NCI-H748 (cell line): ENCODE measurements around the gene CLASP1.
"Not testable (repeated sequence)": the region's sequence is repeated elsewhere in the genome, so short reads cannot be mapped to it uniquely, and the experiment has no call there.

Experiments
- DNase-seq: peaks from one replicate; lab custom pipeline; 2025; ENCODE audit not compliant: unreplicated experiment; lab: John Stamatoyannopoulos, UW

The CLASP1 gene

DNA sequence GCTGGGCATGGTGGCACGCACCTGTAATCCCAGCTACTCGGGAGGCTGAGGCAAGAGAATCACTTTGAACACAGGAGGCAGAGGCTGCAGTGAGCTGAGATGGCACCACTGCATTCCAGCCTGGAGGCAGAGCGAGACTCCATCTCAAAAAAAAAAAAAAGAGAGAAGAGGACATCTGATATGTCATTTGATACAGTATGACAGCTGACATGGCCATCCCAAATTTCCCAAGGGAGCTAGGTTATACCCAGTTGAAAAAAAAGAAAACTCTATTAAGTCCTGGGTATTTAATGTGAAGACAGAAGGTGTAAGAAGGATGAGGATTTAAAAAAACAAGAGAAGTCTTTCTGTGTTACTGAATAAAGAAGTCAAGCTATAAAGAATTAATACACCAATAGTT, 23.3 kb downstream of the CLASP1 start:
- DNase-seq: no peak

- DNase-seq: no peak
Measured at GRCh38 chr2:121617042-121617599, 32.1 kb downstream of the CLASP1 start.

GRCh38 chr2:121613774-121614173, 35.5 kb downstream of the CLASP1 start:
- no peak for DNase-seq

GRCh38 chr2:121613152-121613551, 36.1 kb downstream of the CLASP1 start:
- no peak for DNase-seq

DNA sequence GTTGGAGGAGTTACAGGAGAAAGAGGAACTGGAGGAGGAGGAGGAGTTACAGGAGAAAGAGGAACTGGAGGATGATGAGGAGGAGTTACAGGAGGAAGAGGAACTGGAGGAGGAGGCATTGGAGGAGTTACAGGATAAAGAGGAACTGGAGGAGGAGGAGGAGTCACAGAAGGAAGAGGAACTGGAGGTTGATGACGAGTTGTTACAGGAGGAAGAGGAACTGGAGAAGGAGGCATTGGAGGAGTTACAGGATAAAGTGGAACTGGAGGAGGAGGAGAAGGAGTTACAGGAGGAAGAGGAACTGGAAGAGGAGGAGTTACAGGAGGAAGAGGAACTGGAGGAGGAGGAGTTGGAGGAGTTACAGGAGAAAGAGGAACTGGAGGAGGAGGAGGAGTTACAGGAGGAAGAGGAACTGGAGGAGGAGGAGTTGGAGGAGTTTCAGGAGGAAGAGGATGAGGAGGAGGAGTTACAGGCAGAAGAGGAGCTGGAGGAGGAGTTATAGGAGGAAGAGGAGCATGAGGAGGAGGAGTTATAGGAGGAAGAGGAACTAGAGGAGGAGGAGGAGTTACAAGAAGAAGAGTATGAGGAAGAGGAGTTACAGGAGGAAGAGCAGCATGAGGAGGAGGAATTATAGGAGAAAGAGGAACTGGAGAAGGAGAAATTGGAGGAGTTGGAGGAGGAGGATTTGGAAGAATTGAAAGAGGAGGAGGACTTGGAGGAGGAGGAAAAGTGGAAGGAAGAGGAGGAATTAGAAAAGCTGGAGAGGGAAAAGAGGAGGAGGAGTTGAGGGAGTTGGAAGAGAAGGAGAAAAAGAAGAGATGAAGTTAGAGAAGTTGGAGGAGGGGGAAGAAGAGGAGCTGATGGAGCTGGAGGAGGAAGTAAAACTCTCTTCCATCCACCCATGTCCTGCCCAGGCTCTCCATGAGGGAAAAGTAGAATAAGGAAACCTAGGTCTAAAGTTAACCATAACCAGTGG, 37.2 kb downstream of the CLASP1 start:
- no peak for DNase-seq

GRCh38 chr2:121611048-121611649, 38.1 kb downstream of the CLASP1 start:
- not testable (repeated sequence) for DNase-seq

DNA sequence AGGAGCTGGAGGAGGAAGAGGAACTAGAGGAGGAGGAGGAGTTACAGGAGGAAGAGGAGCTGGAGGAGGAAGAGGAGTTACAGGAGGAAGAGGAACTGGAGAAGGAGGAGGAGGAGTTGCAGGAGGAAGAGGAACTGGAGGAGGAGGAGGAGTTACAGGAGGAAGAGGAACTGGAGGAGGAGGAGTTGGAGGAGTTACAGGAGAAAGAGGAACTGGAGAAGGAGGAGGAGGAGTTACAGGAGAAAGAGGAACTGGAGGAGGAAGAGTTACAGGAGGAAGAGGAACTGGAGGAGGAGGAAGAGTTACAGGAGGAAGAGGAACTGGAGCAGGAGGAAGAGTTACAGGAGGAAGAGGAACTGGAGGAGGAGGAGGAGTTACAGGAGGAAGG, 38.8 kb downstream of the CLASP1 start:
- DNase-seq: not testable (repeated sequence)

DNA sequence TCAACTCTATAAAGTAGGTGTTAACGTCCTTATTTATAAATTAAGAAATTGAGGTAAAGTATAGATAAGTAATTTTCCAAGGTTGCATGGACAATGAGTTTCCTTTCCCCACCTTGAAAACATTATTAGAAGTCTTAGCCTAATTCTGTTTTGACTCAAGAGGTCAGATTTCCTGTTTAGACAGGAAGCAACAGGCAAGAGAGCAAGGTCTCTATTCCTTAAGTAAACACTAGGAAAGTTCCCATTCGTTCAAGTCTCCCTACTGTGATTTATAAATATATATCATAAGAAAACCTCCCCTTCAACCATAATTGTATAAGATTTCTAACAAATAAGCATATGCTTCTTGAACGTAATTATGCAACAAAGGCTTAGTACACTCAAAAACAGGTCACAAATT, 40.3 kb downstream of the CLASP1 start:
- DNase-seq: no peak

GRCh38 chr2:121608367-121608766, 40.9 kb downstream of the CLASP1 start:
- DNase-seq: no peak

GRCh38 chr2:121605820-121606733, 43.2 kb downstream of the CLASP1 start:
- no peak for DNase-seq

GRCh38 chr2:121603185-121603584, 46.1 kb downstream of the CLASP1 start:
- no peak for DNase-seq

DNA sequence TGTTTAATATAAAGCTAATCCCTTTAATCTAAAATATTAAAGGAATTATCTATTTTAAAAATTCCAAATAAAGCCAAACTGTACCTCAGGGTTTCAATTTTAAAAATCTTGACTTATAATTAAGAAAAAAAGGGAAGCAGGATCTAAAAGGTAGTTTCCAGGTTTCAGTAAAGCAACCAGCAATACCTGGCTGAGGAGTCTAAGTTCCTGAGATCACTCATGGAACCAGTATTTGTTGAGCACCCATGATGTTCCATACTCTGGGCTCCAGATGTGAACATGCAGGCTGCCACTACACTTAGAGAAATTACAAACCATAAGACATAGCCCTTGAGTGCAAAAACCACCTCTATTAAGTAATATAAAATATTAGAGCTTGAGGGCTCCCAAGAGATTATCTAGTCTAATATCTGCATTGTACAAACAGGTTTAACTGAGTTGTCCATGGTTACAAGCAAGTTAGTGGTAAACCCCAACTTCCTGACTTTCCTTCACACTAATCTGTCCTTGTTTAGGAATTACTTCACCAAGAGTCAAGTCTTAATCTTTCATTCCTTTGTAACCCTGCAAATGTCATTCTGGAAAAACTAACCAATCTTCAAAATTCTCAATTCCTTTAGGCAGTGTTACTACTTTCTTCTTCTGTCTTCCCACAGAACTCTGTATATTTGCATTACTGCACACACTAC, 49.2 kb downstream of the CLASP1 start:
- no peak for DNase-seq

DNA sequence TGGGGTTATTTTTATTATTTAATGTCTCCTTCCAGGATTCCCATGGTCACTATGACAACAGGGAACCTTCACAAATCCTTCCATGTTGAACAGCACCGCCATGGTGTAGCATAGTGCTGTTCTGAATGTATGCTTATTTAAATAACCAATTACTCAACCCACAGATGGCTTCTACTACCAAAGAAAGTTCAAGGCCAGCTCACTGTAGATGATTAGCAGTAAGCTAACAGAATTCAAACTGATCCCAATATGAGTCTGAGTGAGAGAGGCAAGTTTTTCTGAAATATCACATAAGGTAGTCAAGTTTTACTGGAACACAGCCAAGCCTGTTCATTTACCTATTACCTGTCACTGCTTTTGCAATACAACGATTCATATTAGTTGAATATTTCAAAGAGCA, 51.2 kb downstream of the CLASP1 start:
- DNase-seq: no peak

DNA sequence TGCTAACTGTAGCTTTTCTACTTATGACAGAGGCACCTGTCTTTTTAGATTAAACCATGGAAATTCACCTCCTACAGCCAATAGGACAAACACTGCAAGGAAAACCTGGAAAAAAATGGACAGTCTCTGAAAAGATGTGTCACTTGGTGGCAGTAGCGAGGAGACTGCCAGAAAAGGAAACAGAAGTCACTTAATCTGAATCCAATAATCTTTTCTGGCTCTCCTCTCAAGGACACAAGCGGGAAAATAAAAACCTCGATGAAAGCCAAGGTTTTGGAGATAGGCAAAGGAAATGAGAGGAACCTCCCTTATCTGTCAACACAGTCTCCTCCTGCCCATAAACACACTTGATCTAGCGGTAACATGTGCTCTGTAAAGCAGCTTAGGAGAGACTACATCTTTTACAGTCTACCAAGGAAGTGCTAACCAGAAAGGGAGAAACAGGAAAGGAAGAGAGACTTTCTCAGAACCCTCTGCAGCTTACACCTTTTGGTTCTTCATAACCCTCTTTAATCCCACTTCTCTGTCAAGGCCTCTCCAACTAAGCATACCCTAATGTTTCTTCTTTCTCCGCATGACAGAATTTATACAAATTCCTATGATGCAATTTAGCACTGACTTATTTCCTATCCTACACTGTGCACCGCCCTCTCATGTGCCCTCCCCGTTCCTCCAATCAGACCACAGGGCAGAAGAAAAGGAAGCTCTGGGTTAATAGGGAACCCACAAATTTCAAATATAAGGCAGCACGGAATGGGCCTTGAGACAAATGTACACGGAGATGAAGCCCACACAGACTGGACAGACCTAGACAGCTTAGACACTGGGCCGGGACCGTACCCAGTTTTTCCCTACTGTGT, 52.8 kb downstream of the CLASP1 start:
- DNase-seq: peak; percentile 15

GRCh38 chr2:121595012-121595891, 54.0 kb downstream of the CLASP1 start:
- DNase-seq: no peak

DNA sequence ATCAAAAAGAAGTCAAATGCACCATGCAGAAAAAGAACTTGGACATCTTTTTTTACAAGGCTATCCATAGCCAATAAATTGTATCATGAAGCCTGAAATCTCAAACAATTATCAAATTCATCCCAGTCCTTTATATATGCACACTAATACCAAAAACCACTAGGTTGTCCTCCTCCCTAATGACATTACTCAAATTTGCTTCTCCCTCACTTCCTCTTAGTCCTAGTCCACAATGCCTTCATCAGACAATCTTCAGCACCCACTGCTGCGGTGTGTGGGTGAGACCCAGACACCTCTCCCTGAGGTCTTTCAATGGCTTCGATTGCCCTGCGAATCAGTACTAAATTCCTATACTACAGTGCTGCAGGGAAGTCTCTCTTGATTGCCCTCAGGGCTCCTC, 58.1 kb downstream of the CLASP1 start:
- DNase-seq: no peak

DNA sequence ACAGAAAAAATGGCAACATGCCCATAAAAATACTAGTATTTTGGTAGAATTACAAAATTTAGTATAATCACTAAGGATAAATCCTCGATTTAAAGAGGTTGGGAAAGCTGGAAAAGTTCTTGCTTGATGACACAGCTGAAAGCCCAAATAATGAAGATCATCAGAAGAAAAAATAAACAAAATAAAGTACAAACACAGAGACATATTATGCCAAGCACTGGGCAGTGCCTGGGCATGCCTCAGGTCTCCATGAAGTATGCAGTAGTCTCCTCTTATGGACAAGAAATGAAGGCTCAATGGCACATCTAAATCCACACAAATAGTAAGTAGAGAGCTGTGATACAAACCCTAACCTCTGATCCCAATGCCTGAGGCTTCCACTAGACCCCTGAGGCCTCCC, 60.9 kb downstream of the CLASP1 start:
- no peak for DNase-seq

DNA sequence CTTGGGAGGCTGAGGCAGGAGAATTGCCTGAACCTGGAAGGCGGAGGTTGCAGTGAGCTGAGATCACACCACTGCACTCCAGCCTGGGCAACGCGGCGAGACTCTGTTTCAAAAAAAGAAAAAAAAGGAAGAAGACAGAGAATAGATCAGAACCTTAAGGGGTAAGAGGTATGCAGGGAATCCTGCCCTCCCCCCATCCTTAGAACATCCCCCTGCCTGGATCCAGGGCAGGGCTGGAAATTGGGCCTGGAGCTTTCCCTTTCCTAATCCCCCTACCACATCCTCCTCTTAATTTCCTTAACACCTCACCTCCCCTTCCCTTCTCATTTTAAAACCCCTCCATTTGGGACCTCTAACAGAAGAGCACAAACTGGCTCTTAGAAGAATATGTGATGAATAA, 62.1 kb downstream of the CLASP1 start:
- no peak for DNase-seq

DNA sequence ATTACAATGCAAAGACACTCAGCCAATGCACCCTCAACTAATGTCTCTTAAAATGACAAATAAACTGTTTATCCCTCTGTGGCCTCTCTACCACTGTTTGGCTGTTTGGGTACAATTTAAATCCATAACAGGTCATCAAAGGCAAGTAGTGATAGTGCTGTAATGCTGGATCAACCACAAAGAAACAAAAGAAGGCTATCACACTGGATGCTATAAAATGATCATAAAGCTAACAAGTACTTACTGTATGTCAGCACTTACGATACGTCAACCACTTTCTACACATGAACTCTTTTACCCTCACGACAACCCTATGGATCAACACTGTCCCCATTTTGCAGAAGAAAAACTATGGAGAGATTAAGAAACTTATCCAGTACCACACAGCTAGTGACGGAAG, 64.5 kb downstream of the CLASP1 start:
- no peak for DNase-seq
